ENCODE data around the gene LCE3A. TPM values are rescaled to one million over a fixed set of nuclear protein-coding genes. Genes with fewer than 3 reads are reported as not detected.
"Not testable (repeated sequence)": the region's sequence is repeated elsewhere in the genome, so short reads cannot be mapped to it uniquely, and the experiment has no call there.

Gene LCE3A
- total and polyA plus RNA-seq, 2 of the 4 experiments (the other 2 are of a cell fraction), result not detected

GRCh38 chr1:152580433-152580832 lies 42.5 kb downstream of the LCE3A start, which contains the start of gene LCE3D:
Gene LCE3D, minus strand, starts transcription at chr1:152580516. Its CDS starts 580 bp downstream, at chr1:152579936.
- intact Hi-C loops (cut with micrococcal nuclease), result no loop called here
- H2BK120ac ChIP-seq (ENCODE audit: low read depth, low read length), result no peak within 1 kb of the TSS
- H2AK9ac ChIP-seq (replicated peaks; ENCODE audit: low read depth, low read length, poor library complexity), result no peak within 1 kb of the TSS
- H3K79me1 ChIP-seq (ENCODE audit: low read depth in 1 of 2, low read length in 2 of 2), result no peaks in the 10 kb centered on the region
- H3K4ac ChIP-seq (ENCODE audit: low read depth, low read length), result no peak within 1 kb of the TSS
- ATAC-seq (ENCODE audit: low read depth) (no peak), DNase-seq (peak; percentile 0)
- no peak within 1 kb of the TSS for H3K27ac ChIP-seq (ENCODE audit: insufficient read depth, low read length)
- WGBS, 2 experiments (ENCODE audit: extremely low coverage in 2 of 2, insufficient read length in 1 of 2), result 0% methylated on average over 1 of the region's 4 CpGs; no CpG with 5 or more reads in 1 of the 2 experiments
- no peak within 1 kb of the TSS for H3K4me2 ChIP-seq (ENCODE audit: low read depth, low read length)
- no peak within 1 kb of the TSS for H3K4me3 ChIP-seq (ENCODE audit: insufficient read depth, low read depth, low read length)
- H3K14ac ChIP-seq (replicated peaks; ENCODE audit: low read depth, low read length), result no peak within 1 kb of the TSS
- POLR2A ChIA-PET (ENCODE audit: unreplicated experiment), result no interaction called here
- H2AFZ ChIP-seq (replicated peaks; ENCODE audit: low read length, poor library complexity), result no peak within 1 kb of the TSS
- no peaks in the 10 kb centered on the region for H3K4me1 ChIP-seq (ENCODE audit: control insufficient read depth, insufficient read depth, low read length)
- no peaks in the 10 kb centered on the region for H3K27me3 ChIP-seq (ENCODE audit: control insufficient read depth, insufficient read depth, low read length)
- H4K5ac ChIP-seq (ENCODE audit: low read depth, low read length), result no peak within 1 kb of the TSS
- CTCF ChIA-PET, result interaction anchor here (1.0 kb wide), 1 partner anchor 38 kb away, joined by 3 read pairs; no protein-coding TSS in a partner anchor
- H3K56ac ChIP-seq (ENCODE audit: extremely low read depth, insufficient read depth, low read length), result no peak within 1 kb of the TSS
- no peak within 1 kb of the TSS for H2BK20ac ChIP-seq (ENCODE audit: low read depth, low read length)
- no peak within 1 kb of the TSS for H2BK5ac ChIP-seq (ENCODE audit: low read depth, low read length, poor library complexity, severe bottlenecking)
- H2BK15ac ChIP-seq (ENCODE audit: low read depth, low read length), result no peak within 1 kb of the TSS
- H3K36me3 ChIP-seq (ENCODE audit: control insufficient read depth, insufficient read depth, low read length), result no peaks in the 10 kb centered on the region
- H3K9me1 ChIP-seq (ENCODE audit: insufficient read depth, low read length), result no peaks in the 10 kb centered on the region
- no peak within 1 kb of the TSS for H3K23ac ChIP-seq (ENCODE audit: low read depth, low read length)
- no TSS peak for BruUV-seq (replicated peaks)
- H3K18ac ChIP-seq (ENCODE audit: low read depth, low read length), result no peak within 1 kb of the TSS
- H4K20me1 ChIP-seq (ENCODE audit: insufficient read depth, low read length), result no peaks in the 10 kb centered on the region
- no peaks in the 10 kb centered on the region for H3K9me3 ChIP-seq (ENCODE audit: control insufficient read depth, insufficient read depth, low read length)
- in situ Hi-C loops (cut with MboI; ENCODE audit: low sequenced_read_pairs), result no loop called here
- no peak within 1 kb of the TSS for H2AK5ac ChIP-seq (ENCODE audit: low read depth, low read length)
- no peak within 1 kb of the TSS for H4K91ac ChIP-seq (ENCODE audit: insufficient read depth, low read depth, low read length)
- dilution Hi-C loops (cut with HindIII; ENCODE audit: low sequenced_read_pairs, unreplicated experiment), result no loop called here
- H4K8ac ChIP-seq (ENCODE audit: low read depth in 2 of 2, low read length in 2 of 2), result no peak within 1 kb of the TSS
- no peak within 1 kb of the TSS for H3K9ac ChIP-seq (ENCODE audit: low read depth, low read length)
- no peak for TF ChIP-seq NFE2L2 (IDR thresholded peaks at IDR 0.05; ENCODE audit: low read depth, low read length)
- no peak for TF ChIP-seq RFX5 (IDR thresholded peaks at IDR 0.05; ENCODE audit: low read depth, low read length)
- no peak for TF ChIP-seq RAD21 (IDR thresholded peaks at IDR 0.05; ENCODE audit: low read length)
- TF ChIP-seq FOS (IDR thresholded peaks at IDR 0.05; ENCODE audit: low read depth, low read length), result no peak
- TF ChIP-seq CTCF (conservative IDR thresholded peaks at IDR 0.05; ENCODE audit: low read depth, low read length), result no peak

GRCh38 chr1:152579526-152579925 lies 43.4 kb downstream of the LCE3A start:
- H3K4me3 ChIP-seq (ENCODE audit: insufficient read depth, low read depth, low read length); H3K18ac ChIP-seq (ENCODE audit: low read depth, low read length); H4K20me1 ChIP-seq (ENCODE audit: insufficient read depth, low read length); BruUV-seq (replicated peaks); H4K91ac ChIP-seq (ENCODE audit: insufficient read depth, low read depth, low read length); H3K9ac ChIP-seq (ENCODE audit: low read depth, low read length); H3K4me2 ChIP-seq (ENCODE audit: low read depth, low read length); DNase-seq; H2AFZ ChIP-seq (replicated peaks; ENCODE audit: low read length, poor library complexity); H2BK20ac ChIP-seq (ENCODE audit: low read depth, low read length); dilution Hi-C loops (cut with HindIII; ENCODE audit: low sequenced_read_pairs, unreplicated experiment); H3K27me3 ChIP-seq (ENCODE audit: control insufficient read depth, insufficient read depth, low read length); H3K23ac ChIP-seq (ENCODE audit: low read depth, low read length); H3K4me1 ChIP-seq (ENCODE audit: control insufficient read depth, insufficient read depth, low read length); H3K36me3 ChIP-seq (ENCODE audit: control insufficient read depth, insufficient read depth, low read length); H2BK15ac ChIP-seq (ENCODE audit: low read depth, low read length); H3K9me1 ChIP-seq (ENCODE audit: insufficient read depth, low read length); POLR2A ChIA-PET (ENCODE audit: unreplicated experiment); H3K56ac ChIP-seq (ENCODE audit: extremely low read depth, insufficient read depth, low read length); H4K8ac ChIP-seq (ENCODE audit: low read depth in 2 of 2, low read length in 2 of 2); H3K79me1 ChIP-seq (ENCODE audit: low read depth in 1 of 2, low read length in 2 of 2); CTCF ChIA-PET; H3K9me3 ChIP-seq (ENCODE audit: control insufficient read depth, insufficient read depth, low read length); H2BK120ac ChIP-seq (ENCODE audit: low read depth, low read length); ATAC-seq (ENCODE audit: low read depth); H4K5ac ChIP-seq (ENCODE audit: low read depth, low read length); H3K4ac ChIP-seq (ENCODE audit: low read depth, low read length); H2AK9ac ChIP-seq (replicated peaks; ENCODE audit: low read depth, low read length, poor library complexity); H2AK5ac ChIP-seq (ENCODE audit: low read depth, low read length); H2BK5ac ChIP-seq (ENCODE audit: low read depth, low read length, poor library complexity, severe bottlenecking); H3K27ac ChIP-seq (ENCODE audit: insufficient read depth, low read length); intact Hi-C loops (cut with micrococcal nuclease); H3K14ac ChIP-seq (replicated peaks; ENCODE audit: low read depth, low read length): not testable (repeated sequence)
- in situ Hi-C loops (cut with MboI; ENCODE audit: low sequenced_read_pairs), result loop anchor here (10.0 kb wide), 1 partner anchor 45 kb away; the partner anchor contains the start of gene LCE3A
- no CpG with 5 or more reads among the region's 9 CpGs for WGBS, 2 experiments (ENCODE audit: extremely low coverage in 2 of 2, insufficient read length in 1 of 2)
